GM12878 (cell line): ENCODE data around the gene ALPP. TPM values are rescaled to one million over a fixed set of nuclear protein-coding genes. Genes with fewer than 3 reads are reported as not detected.

Experiments
- ATAC-seq: fragments of 200-7000 bp; cut with Tn5 transposase; 3 replicates; pipeline ENCODE4 v1.9.1; 2020; ENCODE audit warnings: mild to moderate bottlenecking, moderate library complexity
- BruUV-seq: library from RNA; stranded (reverse); fragments of 400-500 nt; replicated peaks from 2 replicates; lab custom pipeline; 2021; lab: Mats Ljungman, UMichigan
- CTCF ChIA-PET: fragments of 300-600 bp; sonication (Branson Sonifier 250); formaldehyde crosslinking; extraction: SDS; loops from one replicate; lab custom pipeline; 2021; ENCODE audit warnings: inconsistent platforms; lab: Yijun Ruan, JAX
- POLR2A ChIA-PET: fragments of 350-600 bp; formaldehyde crosslinking; extraction: SDS; loops from one replicate; lab custom pipeline; 2021; ENCODE audit warnings: inconsistent platforms; lab: Charles Lee
- RAD21 ChIA-PET: fragments of 300-600 bp; sonication (Branson Sonifier 250); formaldehyde crosslinking; loops from one replicate; lab custom pipeline; 2023; ENCODE audit warnings: antibody characterized with exemption; ENCODE audit not compliant: unreplicated experiment; lab: Charles Lee
- SMC1A ChIA-PET: fragments of 300-600 bp; sonication (Branson Sonifier 250); formaldehyde crosslinking; loops from one replicate; lab custom pipeline; 2023; ENCODE audit not compliant: unreplicated experiment, uncharacterized antibody; lab: Charles Lee
- DNase-seq: peaks from one replicate; pipeline ENCODE4 v3.0.0-alpha.2; 2011; ENCODE audit warnings: low read depth, low spot score
- FAIRE-seq: peaks from 3 replicates; lab custom pipeline; 2011; peaks lifted over from hg19 to GRCh38; lab: Jason Lieb, UNC
- H2AFZ ChIP-seq: 2 replicates; pipeline ENCODE4 v1.6.0; 2011; ENCODE audit warnings: low read depth, low read length, control low read depth; ENCODE audit not compliant: control insufficient read depth
- H3K27ac ChIP-seq: 2 replicates; pipeline ENCODE4 v1.5.1; 2011; ENCODE audit warnings: control low read depth; ENCODE audit not compliant: control insufficient read depth, insufficient read depth
- H3K27me3 ChIP-seq, 2 experiments: replicated peaks in 1 of 2; 2 replicates each; pipeline versions ENCODE4 v1.6.0 to v1.6.1; 2011; ENCODE audit warnings: low read length in 1 of 2; ENCODE audit not compliant: control insufficient read depth in 2 of 2, insufficient read depth in 2 of 2
- H3K36me3 ChIP-seq, 2 experiments: 2 replicates each; pipeline ENCODE4 v1.5.1; 2011; ENCODE audit warnings: low read length in 1 of 2; ENCODE audit not compliant: control insufficient read depth in 2 of 2, insufficient read depth in 2 of 2
- H3K4me1 ChIP-seq: 2 replicates; pipeline ENCODE4 v1.6.1; 2011; ENCODE audit warnings: mild to moderate bottlenecking, low read length, moderate library complexity, mixed read lengths; ENCODE audit not compliant: control insufficient read depth, insufficient read depth
- H3K4me2 ChIP-seq: 2 replicates; pipeline ENCODE4 v1.6.0; 2011; ENCODE audit warnings: control low read depth; ENCODE audit not compliant: control insufficient read depth, insufficient read depth
- H3K4me3 ChIP-seq: fragments of 200-600 bp; sonication (generic); 2 replicates; pipeline ENCODE4 v1.5.1; 2016
- H3K79me2 ChIP-seq: 2 replicates; pipeline ENCODE4 v1.6.0; 2011; ENCODE audit warnings: low read length; ENCODE audit not compliant: control insufficient read depth, insufficient read depth
- H3K9ac ChIP-seq: 2 replicates; pipeline ENCODE4 v1.8.0; 2011; ENCODE audit warnings: low read length, control low read depth, mixed read lengths; ENCODE audit not compliant: control insufficient read depth, insufficient read depth
- H3K9me3 ChIP-seq: replicated peaks from 3 replicates; pipeline ENCODE4 v1.5.1; 2011; ENCODE audit warnings: mild to moderate bottlenecking, low read length; ENCODE audit not compliant: control insufficient read depth, insufficient read depth
- H4K20me1 ChIP-seq: 2 replicates; pipeline ENCODE4 v1.6.0; 2011; ENCODE audit not compliant: control insufficient read depth, insufficient read depth
- CHD1 ChIP-seq: IDR thresholded peaks from 2 replicates; pipeline ENCODE4 v1.6.1; 2012; ENCODE audit warnings: low read depth, low read length, improper control_type of control experiment
- HDGF ChIP-seq: fragments of 450-650 bp; IDR thresholded peaks from 2 replicates; pipeline ENCODE4 v1.6.1; 2016; ENCODE audit warnings: antibody characterized with exemption
- IRF4 ChIP-seq: IDR thresholded peaks from 2 replicates; pipeline ENCODE4 v1.6.1; 2011; ENCODE audit warnings: low read depth, low read length
- KLF5 ChIP-seq: fragments of 450-650 bp; IDR thresholded peaks from 2 replicates; pipeline ENCODE4 v1.6.1; 2014; ENCODE audit warnings: mild to moderate bottlenecking; ENCODE audit not compliant: partially characterized antibody
- NR2C2 ChIP-seq: IDR thresholded peaks from 2 replicates; pipeline ENCODE4 v1.6.1; 2011; ENCODE audit warnings: borderline replicate concordance, low read depth; ENCODE audit not compliant: control insufficient read depth, insufficient read length
- SUZ12 ChIP-seq: fragments of 200-600 bp; sonication (generic); IDR thresholded peaks from one replicate; pipeline ENCODE4 v1.6.1; 2018; ENCODE audit warnings: antibody characterized with exemption, mild to moderate bottlenecking; ENCODE audit not compliant: unreplicated experiment
- WGBS: methylation state at CpG from one replicate; pipeline ENCODE4 v1.1.6; 2016; ENCODE audit warnings: low lambda C conversion rate; ENCODE audit not compliant: insufficient replicate concordance, insufficient coverage; ENCODE audit errors: missing lambda C conversion rate; 5-methylcytosine and 5-hydroxymethylcytosine counted together
- in situ Hi-C: fragments of 300-500 bp; cut with MboI; formaldehyde crosslinking; loops from 9 replicates; pipeline ENCODE4 v1.14.3; 2018; ENCODE audit warnings: mixed read lengths
- intact Hi-C: fragments of 100-400 bp; cut with micrococcal nuclease; formaldehyde crosslinking; loops from one replicate; pipeline ENCODE4 v1.14.2; 2022; ENCODE audit not compliant: unreplicated experiment
- polyA plus RNA-seq, 11 experiments: library from polyadenylated mRNA; depleted of rRNA in 4 of 11; unstranded in 6 of 11; stranded (reverse) in 5 of 11; fragments of >200 nt; fragmentation: Nextera tagmentation in 4 of 11; fragmentation: Illumina TruSeq in 1 of 11; extraction: Ambion mirVana in 4 of 11; extraction: Trizol in 1 of 11; gene quantifications; 1 replicate in 1 of 11; 2 replicates in 10 of 11; pipeline versions ENCODE4 v1.2.1 to v1.2.3, GENCODE V29; 2011 to 2016; ENCODE audit warnings: inconsistent platforms in 2 of 11, missing spikeins in 2 of 11, low read depth in 1 of 11
- total RNA-seq, 4 experiments: library from RNA; depleted of rRNA in 3 of 4; stranded (reverse); fragments of >200 nt in 3 of 4; fragmentation: Illumina TruSeq in 1 of 4; extraction: Trizol in 1 of 4; gene quantifications; 2 replicates each; pipeline versions ENCODE4 v1.2.1 to v1.2.3, GENCODE V29; 2013 to 2021

The ALPP gene
- total and polyA plus RNA-seq, 10 of the 15 experiments (the other 5 are each of a cell fraction or from before 2014, with no cell fraction given): 0.21 TPM; not detected in 9

GRCh38 chr2:232339121-232340081 is 39.1 kb upstream of the ALPP start:
- TF ChIP-seq HDGF (no peak), KLF5 (no peak), NR2C2 (no peak), IRF4 (no peak), SUZ12 (no peak), CHD1 (no peak)
- TF ChIP-seq, all 136 proteins: peak for 0

More at GRCh38 chr2:232339121-232340081, 39.1 kb upstream of the ALPP start:
- ChIA-PET CTCF (no interaction called here), RAD21 (interaction anchor here (1.7 kb wide), 1 partner anchor 100 kb away, joined by 4 read pairs; no protein-coding TSS in a partner anchor), POLR2A (no interaction called here), SMC1A (no interaction called here)
- DNase-seq (no peak), ATAC-seq (no peak), FAIRE-seq (no peak)
- Histone ChIP-seq H3K36me3 (peaks cover 0 to 5% of the 10 kb centered on the region in 2 experiments; a peak in 2 of 4 replicates), H2AFZ (no peak overlapping the region), H3K27ac (no peak overlapping the region), H3K9ac (no peak overlapping the region), H3K4me2 (no peak overlapping the region), H3K27me3 (no peaks in the 10 kb centered on the region), H3K79me2 (no peaks in the 10 kb centered on the region), H4K20me1 (no peaks in the 10 kb centered on the region), H3K9me3 (no peaks in the 10 kb centered on the region), H3K4me3 (no peak overlapping the region), H3K4me1 (no peaks in the 10 kb centered on the region)
- BruUV-seq: no TSS peak
- in situ Hi-C loops: no loop called here
- intact Hi-C loops: no loop called here
- WGBS: 89% methylated on average over 23 of the region's 23 CpGs
